HG03103 (cell line): ENCODE data around the gene SLC15A2.

ENCODE experiments used
- ATAC-seq: cut with Tn5 transposase; IDR thresholded peaks from one replicate; pipeline ENCODE4 v1.9.1; 2021; ENCODE audit warnings: low read depth; ENCODE audit not compliant: unreplicated experiment

Gene SLC15A2

GRCh38 chr3:121979246-121979645 lies 85.0 kb downstream of the SLC15A2 start:
- no peak for ATAC-seq

- no peak for ATAC-seq
These were observed 85.7 kb downstream of the SLC15A2 start for GRCh38 chr3:121979734-121980449.

GRCh38 chr3:121980450-121980796 lies 86.2 kb downstream of the SLC15A2 start:
- ATAC-seq: no peak

- no peak for ATAC-seq
These were observed 87.3 kb downstream of the SLC15A2 start for GRCh38 chr3:121981473-121981872.

GRCh38 chr3:121985846-121986245 lies 91.6 kb downstream of the SLC15A2 start:
- no peak for ATAC-seq

- ATAC-seq: no peak
These were observed 93.9 kb downstream of the SLC15A2 start for GRCh38 chr3:121988146-121988545.

- no peak for ATAC-seq
These were observed 95.7 kb downstream of the SLC15A2 start for GRCh38 chr3:121989943-121990342.

- peak; percentile 59 for ATAC-seq
These were observed 98.7 kb downstream of the SLC15A2 start for GRCh38 chr3:121992601-121993560.
